Kidney glomerular epithelial cell (primary cell): ENCODE measurements around the gene KRTAP27-1.

ENCODE experiments used
- DNase-seq: peaks from one replicate; lab custom pipeline; 2025; lab: John Stamatoyannopoulos, UW

Gene KRTAP27-1

GRCh38 chr21:30289215-30289614 is 48.3 kb downstream of the KRTAP27-1 start, which contains the start of gene KRTAP25-1:
Gene KRTAP25-1, minus strand, starts transcription at chr21:30289514. Its CDS starts 24 bp downstream, at chr21:30289490.
- DNase-seq = no peak
